ENCODE results near the gene ACTR6.

GRCh38 chr12:100166232-100166631 lies 34.4 kb upstream of the ACTR6 start:
- TF ChIP-seq, protein P1, sequence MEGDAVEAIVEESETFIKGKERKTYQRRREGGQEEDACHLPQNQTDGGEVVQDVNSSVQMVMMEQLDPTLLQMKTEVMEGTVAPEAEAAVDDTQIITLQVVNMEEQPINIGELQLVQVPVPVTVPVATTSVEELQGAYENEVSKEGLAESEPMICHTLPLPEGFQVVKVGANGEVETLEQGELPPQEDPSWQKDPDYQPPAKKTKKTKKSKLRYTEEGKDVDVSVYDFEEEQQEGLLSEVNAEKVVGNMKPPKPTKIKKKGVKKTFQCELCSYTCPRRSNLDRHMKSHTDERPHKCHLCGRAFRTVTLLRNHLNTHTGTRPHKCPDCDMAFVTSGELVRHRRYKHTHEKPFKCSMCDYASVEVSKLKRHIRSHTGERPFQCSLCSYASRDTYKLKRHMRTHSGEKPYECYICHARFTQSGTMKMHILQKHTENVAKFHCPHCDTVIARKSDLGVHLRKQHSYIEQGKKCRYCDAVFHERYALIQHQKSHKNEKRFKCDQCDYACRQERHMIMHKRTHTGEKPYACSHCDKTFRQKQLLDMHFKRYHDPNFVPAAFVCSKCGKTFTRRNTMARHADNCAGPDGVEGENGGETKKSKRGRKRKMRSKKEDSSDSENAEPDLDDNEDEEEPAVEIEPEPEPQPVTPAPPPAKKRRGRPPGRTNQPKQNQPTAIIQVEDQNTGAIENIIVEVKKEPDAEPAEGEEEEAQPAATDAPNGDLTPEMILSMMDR (IDR thresholded peaks at IDR 0.05), result no peak
- TF ChIP-seq POLR2AphosphoS5 (IDR thresholded peaks at IDR 0.05) (no peak), POLR2A (IDR thresholded peaks at IDR 0.05) (no peak)

Measured in prostate gland (tissue), 2 donors.